Fibroblast of skin of right biceps (primary cell): ENCODE measurements around the gene KDF1.
A peak's percentile ranks its signal among the peaks of the same experiment; 100 is the strongest.
"Not testable (repeated sequence)": the region's sequence is repeated elsewhere in the genome, so short reads cannot be mapped to it uniquely, and the experiment has no call there.

Experiments
- DNase-seq: peaks from one replicate; pipeline ENCODE4 v3.0.0-alpha.2; 2013

Gene KDF1

GRCh38 chr1:26994020-26994786 lies 33.9 kb upstream of the KDF1 start:
- no peak for DNase-seq

- peak; percentile 83 for DNase-seq
Measured at GRCh38 chr1:26993237-26994019, 33.2 kb upstream of the KDF1 start, which contains the start of gene TRNP1. Gene TRNP1 (plus strand): TSS chr1:26993692. CDS start chr1:26993787, 95 bp downstream.

- DNase-seq: peak; percentile 90
Measured at GRCh38 chr1:26991310-26992116, 31.2 kb upstream of the KDF1 start.

GRCh38 chr1:26989403-26990109 lies 29.3 kb upstream of the KDF1 start:
- not testable (repeated sequence) for DNase-seq

GRCh38 chr1:26986658-26987057 lies 26.4 kb upstream of the KDF1 start:
- no peak for DNase-seq

- no peak for DNase-seq
Measured at GRCh38 chr1:26984291-26984690, 24.0 kb upstream of the KDF1 start.

- DNase-seq: peak; percentile 46
Measured at GRCh38 chr1:26983863-26984262, 23.6 kb upstream of the KDF1 start.

GRCh38 chr1:26981146-26981846 lies 21.0 kb upstream of the KDF1 start:
- DNase-seq: no peak

GRCh38 chr1:26978901-26979300 lies 18.6 kb upstream of the KDF1 start:
- no peak for DNase-seq

GRCh38 chr1:26976621-26977510 lies 16.6 kb upstream of the KDF1 start:
- DNase-seq: no peak

- no peak for DNase-seq
Measured at GRCh38 chr1:26972821-26973220, 12.6 kb upstream of the KDF1 start.

GRCh38 chr1:26972390-26972789 lies 12.1 kb upstream of the KDF1 start:
- peak; percentile 56 for DNase-seq

- DNase-seq: no peak
Measured at GRCh38 chr1:26971590-26971989, 11.3 kb upstream of the KDF1 start.

GRCh38 chr1:26970810-26971209 lies 10.5 kb upstream of the KDF1 start:
- no peak for DNase-seq

- no peak for DNase-seq
Measured at GRCh38 chr1:26965628-26966027, 5.4 kb upstream of the KDF1 start.

- no peak for DNase-seq
Measured at GRCh38 chr1:26965213-26965612, 4.9 kb upstream of the KDF1 start.

GRCh38 chr1:26961826-26962225 lies 1.6 kb upstream of the KDF1 start:
- DNase-seq: peak; percentile 89

- DNase-seq: no peak
Measured at GRCh38 chr1:26960625-26960966, 328 bp upstream of the KDF1 start.

- no peak for DNase-seq
Measured at GRCh38 chr1:26959270-26959669, 998 bp downstream of the KDF1 start.

- no peak for DNase-seq
Measured at GRCh38 chr1:26957306-26957705, 3.0 kb downstream of the KDF1 start.

GRCh38 chr1:26956321-26956720 lies 3.9 kb downstream of the KDF1 start:
- no peak for DNase-seq
